Stimulated activated CD8-positive, alpha-beta memory T cell treated with anti-CD3 and anti-CD28 coated beads, Interleukin-7, amount 100 ng/mL, for 48 hours (primary cell): ENCODE measurements around the gene HDHD3.
A peak's percentile ranks its signal among the peaks of the same experiment; 100 is the strongest.

Experiments
- DNase-seq, 2 donors: peaks; one replicate each; pipeline ENCODE4 v3.0.0-alpha.2; 2020; ENCODE audit warnings: low read depth in 1 of 2; ENCODE audit errors: extremely low read depth in 1 of 2

Gene HDHD3

DNA sequence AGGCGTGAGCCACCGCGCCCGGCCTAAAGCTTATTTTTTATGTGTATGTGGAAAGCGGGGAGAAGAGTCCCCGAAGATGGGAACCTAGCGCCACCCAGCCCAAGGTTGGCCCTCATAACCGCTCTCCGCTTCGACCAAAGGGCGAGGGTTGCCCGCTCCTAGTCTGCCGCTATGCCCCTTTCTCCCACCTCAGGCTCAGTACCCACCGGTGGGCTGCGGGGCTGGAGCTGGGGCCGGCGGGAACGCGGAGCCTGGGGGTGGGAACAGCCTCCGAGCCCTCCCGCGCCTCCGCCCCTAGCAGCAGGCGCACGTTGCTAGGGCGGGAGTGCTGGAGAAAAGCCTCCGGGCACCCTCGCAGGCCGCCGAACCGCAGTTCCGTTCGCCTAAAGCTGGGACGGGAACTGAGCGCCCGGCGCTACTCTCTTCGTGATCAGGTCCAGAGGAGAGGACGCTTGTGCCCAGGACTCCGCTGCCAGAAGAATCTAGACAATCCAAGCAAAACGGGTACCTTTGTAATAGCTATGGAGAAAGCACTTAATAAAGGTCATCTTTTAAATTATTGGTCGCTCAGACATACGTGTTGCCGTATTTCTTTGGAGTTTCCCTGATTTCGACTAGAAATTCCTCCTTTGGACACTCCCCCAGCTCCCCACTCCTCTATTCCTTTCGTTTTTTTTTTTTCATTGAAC is 36.6 kb downstream of the HDHD3 start, which contains the start of gene WDR31:
Gene WDR31, minus strand, starts transcription at position 265 of the 689 bp plus-strand sequence. CDS start 8,253 bp downstream, outside the sequence.
- peak; percentile 70 to 74 for DNase-seq

DNA sequence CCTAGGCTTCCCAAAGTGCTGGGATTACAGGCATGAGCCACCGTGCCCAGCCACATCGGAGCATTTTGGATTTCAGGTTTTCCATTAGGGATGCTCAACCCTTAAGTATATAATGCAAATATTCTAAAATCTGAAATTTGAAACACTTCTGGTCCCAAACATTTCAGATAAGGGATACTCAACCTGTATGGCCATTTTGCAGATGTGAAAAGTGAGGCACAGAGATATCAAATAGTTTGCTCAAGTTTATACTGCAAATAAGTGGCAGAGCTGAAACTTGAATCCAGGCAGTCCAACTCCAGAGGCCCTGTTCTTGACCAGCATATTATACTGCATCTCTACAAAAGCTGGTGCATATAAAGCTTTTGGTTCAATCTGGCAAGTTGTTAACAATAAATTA is 39.1 kb downstream of the HDHD3 start:
- no peak for DNase-seq

GRCh38 chr9:113331780-113332179 is 45.0 kb downstream of the HDHD3 start:
- no peak for DNase-seq

DNA sequence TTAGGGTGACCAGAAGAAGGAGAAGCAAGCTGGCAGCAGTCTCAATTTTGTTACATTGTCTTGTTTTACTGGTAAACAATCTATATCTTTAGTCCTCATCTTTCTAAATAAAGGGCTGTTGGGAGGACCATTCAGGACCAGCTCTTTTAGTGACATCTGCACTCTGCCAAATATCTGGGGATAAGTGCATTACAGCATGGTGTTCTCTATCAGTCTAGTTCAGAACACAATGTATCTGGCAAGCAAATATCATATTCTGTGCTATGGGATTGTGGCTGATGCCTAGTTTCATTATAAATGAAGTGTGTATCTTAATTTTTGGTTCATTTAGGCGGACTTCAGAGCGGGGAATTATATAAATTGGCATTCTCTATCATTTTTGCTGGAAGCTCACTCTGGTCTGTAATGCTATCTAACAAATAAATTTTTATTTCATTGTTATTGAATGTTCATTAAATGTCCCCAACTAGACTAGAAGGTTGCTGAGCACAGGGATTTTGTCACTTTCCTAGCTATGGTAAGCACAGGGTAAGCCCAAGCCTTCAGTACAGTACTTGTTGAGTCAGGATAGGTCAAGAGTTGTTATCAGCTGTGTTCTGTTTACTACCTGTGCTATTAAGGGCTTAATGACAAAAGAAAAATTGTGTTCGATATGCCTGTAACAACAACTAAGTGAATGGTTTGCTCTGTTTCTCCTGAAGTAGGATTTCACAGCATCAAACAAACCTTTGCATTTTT is 48.6 kb downstream of the HDHD3 start:
- DNase-seq, result no peak

GRCh38 chr9:113326230-113326629 is 50.6 kb downstream of the HDHD3 start:
- DNase-seq, result no peak
